WERI-Rb-1 (cell line): ENCODE data around the gene RBPJL.

Source experiments
- DNase-seq: peaks from one replicate; pipeline ENCODE4 v3.0.0-alpha.2; 2020
- H3K27ac ChIP-seq: fragments of 250-450 bp; sonication (Bioruptor Pico); 2 replicates; pipeline ENCODE4 v1.5.1; 2020; ENCODE audit warnings: mild to moderate bottlenecking, moderate library complexity
- H3K27me3 ChIP-seq: fragments of 250-450 bp; sonication (Bioruptor Pico); 2 replicates; pipeline ENCODE4 v1.5.1; 2021; ENCODE audit warnings: mild to moderate bottlenecking, low read depth, moderate library complexity; ENCODE audit not compliant: insufficient read depth, severe bottlenecking
- H3K36me3 ChIP-seq: fragments of 250-450 bp; sonication (Bioruptor Pico); 2 replicates; pipeline ENCODE4 v1.5.1; 2020; ENCODE audit warnings: mild to moderate bottlenecking, moderate library complexity
- H3K4me3 ChIP-seq: 2 replicates; pipeline ENCODE4 v1.5.1; 2011; ENCODE audit warnings: low read depth, mild to moderate bottlenecking, control low read depth, low read length
- H3K9me3 ChIP-seq: fragments of 250-450 bp; sonication (Bioruptor Pico); 2 replicates; pipeline ENCODE4 v1.5.1; 2021; ENCODE audit warnings: mild to moderate bottlenecking, moderate library complexity; ENCODE audit not compliant: severe bottlenecking
- TF ChIP-seq, protein P1 (sequence below): IDR thresholded peaks from 2 replicates; pipeline ENCODE4 v1.5.1; 2011; ENCODE audit warnings: low read depth, mild to moderate bottlenecking, control low read depth, inconsistent platforms, low read length

RBPJL gene

DNA sequence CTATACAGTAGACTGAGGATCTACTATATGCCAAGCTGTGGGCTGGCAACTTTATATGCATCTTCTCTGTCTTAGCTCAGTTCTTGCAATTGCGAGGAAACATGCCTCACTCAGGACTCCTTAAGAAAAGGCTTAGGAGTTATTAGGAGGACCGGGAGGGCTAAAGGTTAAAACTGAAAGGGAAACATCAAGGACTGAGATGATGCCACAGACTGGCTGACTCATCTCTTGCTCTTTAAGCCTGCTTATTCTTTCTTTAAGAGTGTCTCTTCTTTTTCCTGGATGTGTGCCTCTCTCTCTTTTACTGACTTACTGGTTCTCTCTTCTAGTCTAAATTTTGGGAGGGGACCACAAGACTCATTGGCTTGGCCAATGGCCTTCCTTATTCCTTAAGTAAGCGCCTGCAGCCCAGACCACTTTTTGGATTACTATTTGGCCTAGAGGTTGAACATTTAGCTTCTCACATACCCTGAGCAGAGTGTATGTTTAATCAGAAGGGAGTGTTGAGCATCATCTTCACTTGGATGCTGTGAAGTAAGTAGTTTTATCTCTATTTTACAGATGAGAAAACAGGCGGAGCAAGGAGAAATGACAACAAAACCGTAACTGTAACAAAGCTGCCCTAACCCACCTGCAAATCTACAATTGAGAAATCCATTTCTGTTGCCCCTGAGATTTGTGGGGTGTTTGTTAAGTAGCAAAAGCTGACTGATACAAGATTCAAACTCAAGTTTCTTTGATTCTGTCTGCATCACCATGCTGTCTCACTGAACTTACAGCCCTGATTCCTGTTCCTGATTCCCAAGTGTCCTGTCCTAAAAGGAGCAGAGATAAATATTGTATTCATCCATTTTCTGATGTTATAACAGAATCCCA lies 48.8 kb downstream of the RBPJL start:
- H3K27ac ChIP-seq, result no peak overlapping the region
- no peak for DNase-seq
- no peak overlapping the region for H3K4me3 ChIP-seq
- no peaks in the 10 kb centered on the region for H3K36me3 ChIP-seq
- H3K9me3 ChIP-seq, result no peaks in the 10 kb centered on the region
- no peaks in the 10 kb centered on the region for H3K27me3 ChIP-seq
- TF ChIP-seq, protein P1, sequence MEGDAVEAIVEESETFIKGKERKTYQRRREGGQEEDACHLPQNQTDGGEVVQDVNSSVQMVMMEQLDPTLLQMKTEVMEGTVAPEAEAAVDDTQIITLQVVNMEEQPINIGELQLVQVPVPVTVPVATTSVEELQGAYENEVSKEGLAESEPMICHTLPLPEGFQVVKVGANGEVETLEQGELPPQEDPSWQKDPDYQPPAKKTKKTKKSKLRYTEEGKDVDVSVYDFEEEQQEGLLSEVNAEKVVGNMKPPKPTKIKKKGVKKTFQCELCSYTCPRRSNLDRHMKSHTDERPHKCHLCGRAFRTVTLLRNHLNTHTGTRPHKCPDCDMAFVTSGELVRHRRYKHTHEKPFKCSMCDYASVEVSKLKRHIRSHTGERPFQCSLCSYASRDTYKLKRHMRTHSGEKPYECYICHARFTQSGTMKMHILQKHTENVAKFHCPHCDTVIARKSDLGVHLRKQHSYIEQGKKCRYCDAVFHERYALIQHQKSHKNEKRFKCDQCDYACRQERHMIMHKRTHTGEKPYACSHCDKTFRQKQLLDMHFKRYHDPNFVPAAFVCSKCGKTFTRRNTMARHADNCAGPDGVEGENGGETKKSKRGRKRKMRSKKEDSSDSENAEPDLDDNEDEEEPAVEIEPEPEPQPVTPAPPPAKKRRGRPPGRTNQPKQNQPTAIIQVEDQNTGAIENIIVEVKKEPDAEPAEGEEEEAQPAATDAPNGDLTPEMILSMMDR, result no peak

DNA sequence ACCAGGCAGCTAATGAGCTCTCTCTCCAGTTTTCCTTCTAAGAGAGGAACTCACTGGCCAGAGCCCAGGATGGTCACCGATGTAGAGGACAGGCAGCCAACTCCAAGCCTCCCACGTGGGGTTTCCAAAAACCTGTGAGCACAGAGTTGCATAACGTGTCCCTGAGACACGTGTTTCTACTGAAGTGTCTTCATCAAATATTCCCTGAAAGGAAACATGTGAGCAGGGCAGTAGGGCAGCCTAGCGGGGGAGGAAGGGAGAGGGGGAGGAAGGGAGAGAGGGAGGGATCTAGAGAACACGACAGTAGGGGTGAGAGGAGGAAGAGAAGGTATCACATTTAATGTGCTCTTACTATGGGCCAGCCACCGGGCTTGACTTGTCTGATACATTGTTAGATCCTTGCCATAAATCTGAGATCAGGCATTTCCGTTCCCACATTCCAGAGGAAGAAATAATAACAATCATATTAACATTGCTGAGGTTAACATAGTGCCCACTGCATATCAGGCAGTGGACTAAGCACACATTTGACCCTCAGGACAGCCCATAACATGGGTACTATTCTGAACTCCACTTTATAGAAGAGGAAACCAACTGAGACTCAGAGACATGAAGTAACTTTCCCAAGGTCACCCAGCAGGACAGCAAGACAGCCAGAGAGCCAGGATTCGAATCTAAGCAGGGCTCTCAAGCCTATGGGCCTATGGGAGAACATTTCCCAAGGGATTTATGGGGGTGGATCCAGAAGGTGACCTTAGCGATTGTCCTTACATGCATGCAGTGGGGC lies 51.8 kb downstream of the RBPJL start:
- no peaks in the 10 kb centered on the region for H3K27me3 ChIP-seq
- no peaks in the 10 kb centered on the region for H3K9me3 ChIP-seq
- H3K27ac ChIP-seq, result no peak overlapping the region
- TF ChIP-seq, protein P1, result no peak
- no peaks in the 10 kb centered on the region for H3K36me3 ChIP-seq
- no peak for DNase-seq
- no peak overlapping the region for H3K4me3 ChIP-seq

- Histone ChIP-seq H3K4me3 (no peak overlapping the region), H3K36me3 (no peaks in the 10 kb centered on the region), H3K27me3 (no peaks in the 10 kb centered on the region), H3K27ac (no peak overlapping the region), H3K9me3 (no peaks in the 10 kb centered on the region)
- TF ChIP-seq, protein P1, result no peak
- no peak for DNase-seq
Measured at GRCh38 chr20:45359069-45359405, 52.4 kb downstream of the RBPJL start.

DNA sequence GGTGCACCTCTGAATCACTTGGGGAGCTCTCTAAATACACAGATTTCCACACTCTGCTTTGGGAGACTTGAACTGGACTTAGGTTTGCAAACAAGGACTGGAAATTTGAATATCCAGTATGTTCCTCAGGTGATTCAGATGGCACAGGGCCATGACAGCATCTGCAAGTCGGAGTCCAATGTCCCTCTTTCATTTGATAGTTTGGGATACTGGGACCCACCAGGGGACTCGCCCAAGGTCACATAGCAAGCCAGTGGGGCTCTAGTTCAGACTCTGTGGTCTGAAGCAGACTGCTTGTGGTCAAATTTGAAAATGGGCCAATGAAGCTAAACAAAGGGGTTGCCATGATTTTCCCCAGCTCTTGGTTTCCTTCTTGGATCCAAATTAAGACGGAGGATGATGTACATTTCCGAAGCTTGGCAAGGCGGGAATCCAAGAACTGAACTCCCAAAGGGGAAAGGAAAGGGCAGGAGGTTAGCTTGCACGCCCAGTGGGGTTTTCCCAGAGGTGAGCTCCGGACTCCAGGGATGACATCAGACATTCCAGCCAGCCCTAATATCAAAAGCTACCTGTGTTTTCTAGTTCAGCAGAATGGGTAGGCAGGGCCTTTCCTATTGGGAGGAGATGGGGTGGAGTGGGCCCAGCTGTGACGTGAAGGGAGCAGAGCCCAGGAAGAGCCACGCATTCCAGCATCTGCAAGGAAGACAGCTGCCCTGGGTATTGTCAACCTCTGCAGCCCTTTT lies 52.9 kb downstream of the RBPJL start:
- DNase-seq, result no peak

GRCh38 chr20:45361793-45362192 lies 55.2 kb downstream of the RBPJL start:
- H3K4me3 ChIP-seq, result no peak overlapping the region
- DNase-seq, result no peak

More for the DNA sequence above, 52.9 kb downstream of the RBPJL start:
- Histone ChIP-seq H3K4me3 (no peak overlapping the region), H3K27ac (no peak overlapping the region), H3K27me3 (no peaks in the 10 kb centered on the region), H3K36me3 (no peaks in the 10 kb centered on the region), H3K9me3 (no peaks in the 10 kb centered on the region)
- TF ChIP-seq, protein P1, result no peak

More at GRCh38 chr20:45361793-45362192, 55.2 kb downstream of the RBPJL start:
- Histone ChIP-seq H3K36me3 (peaks cover 12% of the 10 kb centered on the region), H3K9me3 (no peaks in the 10 kb centered on the region), H3K27me3 (no peaks in the 10 kb centered on the region), H3K27ac (no peak overlapping the region)
- TF ChIP-seq, protein P1, result no peak
